Measurements from ENCODE around the gene CTSL.
"Not testable (repeated sequence)": the region's sequence is repeated elsewhere in the genome, so short reads cannot be mapped to it uniquely, and the experiment has no call there.

CTSL gene

DNA sequence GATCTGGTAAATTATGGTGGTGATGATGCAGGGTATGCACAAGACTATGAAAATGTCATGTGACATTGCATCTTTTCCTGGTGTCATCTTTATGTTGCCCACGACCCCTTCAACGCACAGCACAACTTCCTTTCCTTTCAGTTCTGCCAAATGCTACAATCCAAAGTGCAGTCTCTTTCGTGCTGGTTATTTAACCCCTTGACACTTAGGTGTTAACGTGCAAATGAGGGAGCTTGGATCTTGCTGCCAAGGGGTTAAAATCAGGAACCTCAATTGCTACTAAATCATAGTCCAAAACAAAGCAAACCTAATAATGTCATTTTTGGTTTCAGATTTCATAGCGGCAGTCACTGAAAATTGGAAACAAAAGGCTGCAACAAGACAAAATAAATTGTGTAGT, 16.0 kb downstream of the CTSL start:
- H3K27me3 Mint-ChIP-seq, result peaks cover 35% of the 10 kb centered on the region
- H3K4me1 Mint-ChIP-seq (ENCODE audit: low read depth), result peaks cover 19% of the 10 kb centered on the region
- H3K4me3 Mint-ChIP-seq, result no peak overlapping the region
- intact Hi-C loops (cut with micrococcal nuclease), result no loop called here
- no peak overlapping the region for H3K27ac Mint-ChIP-seq
- H3K9me3 Mint-ChIP-seq, result peaks cover 16% of the 10 kb centered on the region
- H3K36me3 Mint-ChIP-seq (ENCODE audit: low read depth), result no peaks in the 10 kb centered on the region

DNA sequence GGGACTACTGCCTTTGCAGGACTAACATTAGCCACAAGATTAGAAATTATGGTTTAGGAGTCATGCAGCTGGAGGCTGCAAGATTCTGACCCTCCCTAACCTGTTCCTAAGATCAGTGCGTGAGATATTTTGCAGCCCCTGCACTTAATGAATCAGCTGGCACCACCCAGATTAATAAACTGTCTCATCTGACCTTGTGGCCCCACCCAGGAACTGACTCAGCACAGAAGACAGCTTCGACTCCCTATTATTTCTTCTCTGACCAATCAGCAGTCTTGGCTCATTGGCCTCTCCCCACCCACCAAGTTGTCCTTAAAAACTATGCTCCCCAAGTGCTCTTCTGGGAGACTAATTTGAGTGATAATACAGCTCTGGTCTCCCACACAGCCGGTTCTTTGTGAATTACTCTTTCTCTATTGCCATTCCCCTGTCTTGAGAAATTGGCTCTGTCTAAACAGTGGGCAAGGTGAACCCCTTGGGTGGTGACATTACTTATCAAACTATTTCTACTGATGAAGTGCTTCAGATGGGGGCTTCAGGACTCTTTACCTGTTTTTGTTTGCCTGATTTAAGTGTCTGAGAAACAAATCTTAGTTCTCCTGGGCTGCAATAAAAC, 17.0 kb downstream of the CTSL start:
- peaks cover 41% of the 10 kb centered on the region for H3K27me3 Mint-ChIP-seq
- peaks cover 19% of the 10 kb centered on the region for H3K4me1 Mint-ChIP-seq (ENCODE audit: low read depth)
- H3K36me3 Mint-ChIP-seq (ENCODE audit: low read depth), result no peaks in the 10 kb centered on the region
- no peak overlapping the region for H3K4me3 Mint-ChIP-seq
- peaks cover 16% of the 10 kb centered on the region for H3K9me3 Mint-ChIP-seq
- no peak overlapping the region for H3K27ac Mint-ChIP-seq
- intact Hi-C loops (cut with micrococcal nuclease), result no loop called here

DNA sequence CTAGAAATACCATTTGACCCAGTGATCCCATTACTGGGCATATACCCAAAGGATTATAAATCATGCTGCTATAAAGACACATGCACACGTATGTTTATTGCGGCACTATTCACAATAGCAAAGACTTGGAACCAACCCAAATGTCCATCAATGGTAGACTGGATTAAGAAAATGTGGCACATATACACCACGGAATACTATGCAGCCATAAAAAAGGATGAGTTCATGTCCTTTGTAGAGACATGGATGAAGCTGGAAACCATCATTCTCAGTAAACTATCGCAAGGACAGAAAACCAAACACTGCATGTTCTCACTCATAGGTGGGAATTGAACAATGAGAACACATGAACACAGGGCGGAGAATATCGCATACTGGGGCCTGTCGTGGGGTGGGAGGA, 18.3 kb downstream of the CTSL start:
- peaks cover 16% of the 10 kb centered on the region for H3K9me3 Mint-ChIP-seq
- H3K27ac Mint-ChIP-seq; H3K36me3 Mint-ChIP-seq (ENCODE audit: low read depth); H3K4me3 Mint-ChIP-seq; intact Hi-C loops (cut with micrococcal nuclease): not testable (repeated sequence)
- H3K4me1 Mint-ChIP-seq (ENCODE audit: low read depth), result peaks cover 25% of the 10 kb centered on the region
- H3K27me3 Mint-ChIP-seq, result peaks cover 44% of the 10 kb centered on the region

DNA sequence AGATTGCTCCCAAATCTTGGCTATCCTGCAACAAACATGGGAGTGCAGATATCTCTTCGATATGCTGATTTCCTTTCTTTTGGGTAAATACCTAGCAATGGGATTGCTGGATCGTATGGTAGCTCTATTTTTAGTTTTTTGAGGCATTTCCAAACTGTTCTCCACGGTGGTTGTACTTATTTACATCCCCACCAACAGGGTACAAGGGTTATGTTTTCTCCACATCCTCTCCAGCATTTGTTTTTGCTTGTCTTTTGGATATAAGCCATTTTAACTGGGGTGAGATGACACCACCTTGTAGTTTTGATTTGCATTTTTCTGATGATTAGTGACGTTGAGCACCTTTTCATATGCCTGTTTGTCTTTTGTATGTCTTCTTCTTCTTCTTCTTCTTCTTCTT, 20.3 kb downstream of the CTSL start:
- H3K9me3 Mint-ChIP-seq, result peaks cover 16% of the 10 kb centered on the region
- no peak overlapping the region for H3K4me3 Mint-ChIP-seq
- peaks cover 36% of the 10 kb centered on the region for H3K27me3 Mint-ChIP-seq
- intact Hi-C loops (cut with micrococcal nuclease), result no loop called here
- no peaks in the 10 kb centered on the region for H3K36me3 Mint-ChIP-seq (ENCODE audit: low read depth)
- peaks cover 21% of the 10 kb centered on the region for H3K4me1 Mint-ChIP-seq (ENCODE audit: low read depth)
- H3K27ac Mint-ChIP-seq, result no peak overlapping the region

DNA sequence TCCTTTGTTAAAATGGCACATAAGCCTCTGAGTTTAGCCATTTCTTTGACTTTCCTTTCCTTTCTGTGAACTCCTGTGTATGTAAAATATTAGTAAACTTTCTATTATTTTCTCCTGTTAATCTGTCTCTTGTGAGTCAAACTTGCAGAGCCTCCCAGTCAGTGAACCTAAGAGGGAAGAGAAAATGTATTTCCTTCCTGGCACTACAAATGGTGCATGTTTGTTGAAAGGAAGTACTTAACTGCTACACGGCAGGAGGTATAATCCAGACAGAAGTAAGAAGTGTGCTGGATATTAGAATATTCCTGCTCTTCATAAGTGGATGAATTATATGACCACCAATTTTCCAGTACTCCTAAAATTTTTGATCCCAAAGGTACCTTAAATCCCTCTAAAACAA, 23.0 kb downstream of the CTSL start:
- H3K27me3 Mint-ChIP-seq, result peaks cover 31% of the 10 kb centered on the region
- no peaks in the 10 kb centered on the region for H3K36me3 Mint-ChIP-seq (ENCODE audit: low read depth)
- H3K4me3 Mint-ChIP-seq, result no peak overlapping the region
- H3K27ac Mint-ChIP-seq, result no peak overlapping the region
- peaks cover 5% of the 10 kb centered on the region for H3K4me1 Mint-ChIP-seq (ENCODE audit: low read depth)
- H3K9me3 Mint-ChIP-seq, result peaks cover 11% of the 10 kb centered on the region
- intact Hi-C loops (cut with micrococcal nuclease), result no loop called here

DNA sequence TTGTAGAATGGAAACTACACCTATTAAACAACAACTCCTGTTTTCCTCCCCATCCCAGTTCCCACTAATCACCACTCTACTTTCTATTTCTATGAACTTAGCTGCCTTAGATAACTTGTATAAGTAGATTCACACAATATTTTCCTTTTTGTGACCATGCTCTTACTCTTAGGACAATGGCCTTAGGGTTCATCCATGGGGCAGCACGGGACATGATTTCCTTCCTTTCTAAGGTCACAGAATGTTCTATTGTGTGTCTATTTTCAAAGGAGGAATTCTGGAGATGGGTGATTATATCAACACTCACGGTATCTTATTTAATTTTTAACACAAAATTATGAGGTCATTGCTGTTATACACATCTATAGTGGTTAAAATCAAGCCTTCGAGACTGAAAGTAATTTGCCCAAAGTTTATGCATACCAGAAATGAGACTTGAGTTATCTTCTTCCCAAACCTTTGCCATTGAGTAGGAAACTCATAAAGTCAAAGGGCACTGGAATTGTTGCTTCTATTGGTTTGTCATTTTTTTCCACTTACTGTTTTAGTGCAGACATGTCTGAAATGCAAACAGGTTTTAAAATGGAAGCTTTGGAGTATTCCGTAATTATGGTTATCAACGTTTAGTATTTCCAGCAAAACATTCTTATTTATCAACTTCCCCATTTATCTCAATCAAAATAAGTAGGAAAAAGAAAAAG, 23.6 kb downstream of the CTSL start:
- Mint-ChIP-seq H3K4me1 (ENCODE audit: low read depth) (peaks cover 5% of the 10 kb centered on the region), H3K9me3 (peaks cover 9% of the 10 kb centered on the region), H3K36me3 (ENCODE audit: low read depth) (no peaks in the 10 kb centered on the region), H3K4me3 (no peak overlapping the region), H3K27me3 (peaks cover 31% of the 10 kb centered on the region), H3K27ac (no peak overlapping the region)
- intact Hi-C loops (cut with micrococcal nuclease), result no loop called here

DNA sequence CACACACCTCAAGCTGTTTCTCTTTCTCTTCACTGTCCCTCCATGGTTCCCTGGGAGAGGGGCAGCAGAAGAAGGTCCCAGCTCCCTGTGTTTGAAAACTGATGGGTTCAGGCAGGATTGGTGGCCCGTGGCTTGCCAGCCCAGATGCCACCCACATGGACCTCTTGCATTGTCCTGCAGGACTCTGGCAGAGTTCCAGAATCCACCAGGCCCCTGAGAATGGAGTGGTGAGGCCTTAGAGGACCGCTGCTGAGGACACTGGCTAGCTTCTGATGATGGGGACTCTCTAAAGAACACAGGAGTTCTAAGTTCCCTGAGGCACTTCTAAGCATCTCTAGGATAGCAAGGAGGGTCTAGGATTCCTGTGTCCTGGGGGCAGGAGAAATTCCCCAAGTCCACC, 24.8 kb downstream of the CTSL start:
- no peaks in the 10 kb centered on the region for H3K36me3 Mint-ChIP-seq (ENCODE audit: low read depth)
- peaks cover 9% of the 10 kb centered on the region for H3K9me3 Mint-ChIP-seq
- intact Hi-C loops (cut with micrococcal nuclease), result no loop called here
- H3K4me1 Mint-ChIP-seq (ENCODE audit: low read depth), result peaks cover 5% of the 10 kb centered on the region
- H3K4me3 Mint-ChIP-seq, result no peak overlapping the region
- H3K27ac Mint-ChIP-seq, result no peak overlapping the region
- H3K27me3 Mint-ChIP-seq, result peaks cover 33% of the 10 kb centered on the region

DNA sequence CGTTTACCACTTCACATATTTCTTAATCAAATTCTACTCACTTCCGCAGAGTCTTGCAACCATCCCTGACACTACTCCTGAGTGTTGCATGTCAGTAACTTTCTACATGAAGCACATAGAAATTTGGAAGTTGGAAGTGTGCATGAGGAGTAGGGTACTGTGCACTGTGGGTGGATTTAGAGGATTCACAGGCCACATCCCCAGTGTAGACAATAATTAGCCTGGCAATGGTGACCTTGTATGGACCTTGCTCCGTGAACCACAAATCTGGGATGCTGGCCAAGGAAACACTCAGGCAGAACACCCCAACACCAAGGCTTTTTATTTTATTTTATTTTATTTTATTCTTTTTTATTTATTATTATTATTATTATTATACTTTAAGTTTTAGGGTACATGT, 25.5 kb downstream of the CTSL start:
- H3K9me3 Mint-ChIP-seq, result peaks cover 9% of the 10 kb centered on the region
- H3K4me3 Mint-ChIP-seq, result no peak overlapping the region
- H3K36me3 Mint-ChIP-seq (ENCODE audit: low read depth), result no peaks in the 10 kb centered on the region
- intact Hi-C loops (cut with micrococcal nuclease), result no loop called here
- peaks cover 28% of the 10 kb centered on the region for H3K27me3 Mint-ChIP-seq
- H3K4me1 Mint-ChIP-seq (ENCODE audit: low read depth), result peaks cover 5% of the 10 kb centered on the region
- no peak overlapping the region for H3K27ac Mint-ChIP-seq

DNA sequence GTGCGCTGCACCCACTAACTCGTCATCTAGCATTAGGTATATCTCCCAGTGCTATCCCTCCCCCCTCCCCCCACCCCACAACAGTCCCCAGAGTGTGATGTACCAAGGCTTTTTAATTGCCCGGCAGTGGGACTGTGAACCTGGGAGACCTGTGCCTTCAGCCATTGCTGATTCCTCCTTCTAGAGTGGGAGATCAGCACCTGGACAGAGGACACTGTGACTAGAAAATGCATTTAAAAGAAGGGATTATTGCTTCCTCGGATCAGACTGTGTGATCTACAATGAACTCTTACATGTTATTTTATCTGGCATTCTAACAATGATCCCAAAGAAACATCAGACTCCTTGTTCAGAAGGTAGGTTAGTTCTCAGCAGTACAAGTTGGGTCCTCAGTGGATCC, 25.9 kb downstream of the CTSL start:
- H3K27ac Mint-ChIP-seq, result no peak overlapping the region
- no peaks in the 10 kb centered on the region for H3K36me3 Mint-ChIP-seq (ENCODE audit: low read depth)
- H3K4me1 Mint-ChIP-seq (ENCODE audit: low read depth), result peaks cover 5% of the 10 kb centered on the region

DNA sequence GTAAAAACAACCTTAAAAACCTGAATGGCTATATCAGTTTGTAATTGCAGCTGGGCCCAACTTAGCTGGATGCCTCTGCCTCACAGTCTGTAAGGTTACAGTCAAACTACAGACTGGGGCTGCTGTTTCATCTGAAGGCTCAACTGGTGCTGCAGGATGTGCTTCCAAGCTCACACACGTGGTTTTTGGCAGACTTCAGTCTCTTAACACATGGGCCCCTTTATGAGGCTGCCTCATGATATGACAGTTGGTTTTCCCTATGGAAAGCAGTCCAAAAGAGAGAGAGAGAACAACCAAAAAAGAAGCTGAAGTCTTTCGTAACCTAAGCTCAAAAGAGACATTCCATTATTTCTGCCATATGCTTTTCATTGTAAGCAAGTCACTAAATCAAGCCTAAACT, 27.4 kb downstream of the CTSL start:
- no peaks in the 10 kb centered on the region for H3K36me3 Mint-ChIP-seq (ENCODE audit: low read depth)
- intact Hi-C loops (cut with micrococcal nuclease), result no loop called here
- H3K27ac Mint-ChIP-seq, result no peak overlapping the region
- no peak overlapping the region for H3K4me3 Mint-ChIP-seq
- H3K4me1 Mint-ChIP-seq (ENCODE audit: low read depth), result peaks cover 5% of the 10 kb centered on the region
- peaks cover 9% of the 10 kb centered on the region for H3K9me3 Mint-ChIP-seq
- H3K27me3 Mint-ChIP-seq, result peaks cover 15% of the 10 kb centered on the region

More for the DNA sequence above, 25.9 kb downstream of the CTSL start:
- peaks cover 9% of the 10 kb centered on the region for H3K9me3 Mint-ChIP-seq
- H3K4me3 Mint-ChIP-seq, result no peak overlapping the region
- intact Hi-C loops (cut with micrococcal nuclease), result no loop called here
- peaks cover 25% of the 10 kb centered on the region for H3K27me3 Mint-ChIP-seq

DNA sequence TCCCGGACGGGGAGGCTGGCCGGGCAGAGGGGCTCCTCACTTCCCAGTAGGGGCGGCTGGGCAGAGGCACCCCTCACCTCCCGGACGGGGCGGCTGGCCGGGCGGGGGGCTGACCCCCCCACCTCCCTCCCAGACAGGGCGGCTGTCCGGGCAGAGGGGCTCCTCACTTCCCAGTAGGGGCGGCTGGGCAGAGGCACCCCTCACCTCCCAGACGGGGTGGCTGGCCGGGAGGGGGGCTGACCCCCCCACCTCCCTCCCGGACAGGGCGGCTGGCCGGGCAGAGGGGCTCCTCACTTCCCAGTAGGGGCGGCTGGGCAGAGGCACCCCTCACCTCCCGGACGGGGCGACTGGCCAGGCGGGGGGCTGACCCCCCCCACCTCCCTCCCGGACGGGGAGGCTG, 32.4 kb downstream of the CTSL start:
- H3K4me1 Mint-ChIP-seq (ENCODE audit: low read depth); H3K9me3 Mint-ChIP-seq; H3K36me3 Mint-ChIP-seq (ENCODE audit: low read depth); H3K4me3 Mint-ChIP-seq; intact Hi-C loops (cut with micrococcal nuclease); H3K27ac Mint-ChIP-seq: not testable (repeated sequence)
- H3K27me3 Mint-ChIP-seq, result peaks cover 18% of the 10 kb centered on the region

DNA sequence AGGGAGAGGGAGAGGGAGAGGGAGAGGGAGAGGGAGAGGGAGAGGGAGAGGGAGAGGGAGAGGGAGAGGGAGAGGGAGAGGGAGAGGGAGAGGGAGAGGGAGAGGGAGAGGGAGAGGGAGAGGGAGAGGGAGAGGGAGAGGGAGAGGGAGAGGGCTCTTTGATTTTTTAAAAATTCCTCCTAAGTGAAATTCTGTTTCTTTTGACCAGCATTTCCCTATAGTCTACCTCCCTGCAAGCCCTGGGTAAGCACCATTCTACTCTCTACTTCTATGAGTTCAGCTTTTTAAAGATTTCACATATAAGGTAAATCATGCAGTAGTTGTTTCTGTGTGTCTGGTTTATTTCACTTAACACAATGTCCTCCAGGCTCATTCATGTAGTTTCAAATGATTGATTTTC, 34.1 kb downstream of the CTSL start:
- H3K36me3 Mint-ChIP-seq (ENCODE audit: low read depth); H3K27ac Mint-ChIP-seq; H3K4me3 Mint-ChIP-seq; H3K9me3 Mint-ChIP-seq; H3K4me1 Mint-ChIP-seq (ENCODE audit: low read depth); intact Hi-C loops (cut with micrococcal nuclease): not testable (repeated sequence)
- H3K27me3 Mint-ChIP-seq, result peaks cover 17% of the 10 kb centered on the region

DNA sequence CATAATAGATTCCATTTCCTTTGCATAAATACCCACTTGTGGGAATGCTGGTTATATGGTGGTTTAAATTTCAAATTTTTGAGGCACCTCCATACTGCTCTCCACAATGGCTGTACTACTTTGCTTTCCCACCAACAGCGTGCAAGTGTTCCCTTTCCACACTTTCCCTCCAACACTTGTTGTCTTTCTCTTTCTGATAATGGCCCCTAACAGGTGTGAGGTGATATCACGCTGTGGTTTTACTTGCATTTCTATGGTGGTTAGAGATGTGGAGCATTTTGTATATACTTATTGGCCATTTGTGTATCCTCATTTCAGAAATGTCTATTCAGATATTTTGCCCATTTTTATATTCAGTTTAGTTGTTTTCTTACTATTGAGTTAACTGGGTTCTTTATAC, 34.6 kb downstream of the CTSL start:
- Mint-ChIP-seq H3K4me3 (no peak overlapping the region), H3K9me3 (no peaks in the 10 kb centered on the region), H3K36me3 (ENCODE audit: low read depth) (no peaks in the 10 kb centered on the region), H3K4me1 (ENCODE audit: low read depth) (no peaks in the 10 kb centered on the region), H3K27ac (no peak overlapping the region), H3K27me3 (peaks cover 20% of the 10 kb centered on the region)
- intact Hi-C loops (cut with micrococcal nuclease), result no loop called here

DNA sequence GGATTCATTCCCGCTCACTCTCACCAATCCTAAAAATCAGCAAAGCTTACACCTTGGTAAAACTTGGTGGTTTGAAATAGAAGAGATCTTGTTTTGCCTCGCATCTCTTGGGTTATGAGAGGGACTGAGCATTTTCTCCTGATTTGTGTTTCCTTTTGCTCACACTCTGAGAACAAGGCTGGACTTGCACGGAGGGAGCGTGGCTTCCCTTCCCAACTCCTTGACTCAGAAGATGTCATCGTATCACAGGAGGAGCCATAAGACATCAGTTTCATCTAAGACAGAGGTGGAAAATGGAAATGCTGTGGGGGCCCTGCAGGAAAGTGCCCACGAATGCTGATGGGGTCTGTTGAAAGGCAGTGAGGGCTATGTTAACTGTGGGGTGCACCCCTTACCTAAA, 37.4 kb downstream of the CTSL start:
- intact Hi-C loops (cut with micrococcal nuclease), result no loop called here
- Mint-ChIP-seq H3K4me1 (ENCODE audit: low read depth) (no peaks in the 10 kb centered on the region), H3K27me3 (peaks cover 19% of the 10 kb centered on the region), H3K27ac (no peak overlapping the region), H3K9me3 (no peaks in the 10 kb centered on the region), H3K36me3 (ENCODE audit: low read depth) (no peaks in the 10 kb centered on the region), H3K4me3 (no peak overlapping the region)

DNA sequence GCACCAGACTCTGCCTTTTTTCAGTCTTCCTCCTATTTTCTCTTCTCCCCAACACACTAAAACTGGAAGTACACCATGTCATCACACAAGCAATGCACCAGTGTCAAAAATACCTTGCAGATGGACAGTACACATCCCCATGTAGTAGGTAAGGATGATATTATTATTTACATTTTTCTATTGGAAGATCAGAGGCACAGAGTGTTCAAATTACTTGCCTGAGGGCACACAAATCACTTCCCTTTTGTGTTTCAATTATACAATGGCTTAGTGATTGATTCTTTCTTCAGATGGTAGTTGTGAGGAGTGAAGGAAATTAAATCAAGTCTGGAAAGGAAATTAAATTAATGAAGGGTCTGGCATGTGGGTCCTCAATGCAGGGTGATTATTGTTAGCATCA, 39.6 kb downstream of the CTSL start:
- no peaks in the 10 kb centered on the region for H3K4me1 Mint-ChIP-seq (ENCODE audit: low read depth)
- peaks cover 27% of the 10 kb centered on the region for H3K27me3 Mint-ChIP-seq
- no peak overlapping the region for H3K4me3 Mint-ChIP-seq
- intact Hi-C loops (cut with micrococcal nuclease), result no loop called here
- no peaks in the 10 kb centered on the region for H3K36me3 Mint-ChIP-seq (ENCODE audit: low read depth)
- no peaks in the 10 kb centered on the region for H3K9me3 Mint-ChIP-seq
- H3K27ac Mint-ChIP-seq, result no peak overlapping the region

All from dendritic cell treated with granulocyte-macrophage colony-stimulating factor and Interleukin-4, amounts not matched to agents 40 ng/mL and 50 ng/mL, for 4 days (primary cell).